Fibroblast of skin of back (primary cell): ENCODE measurements around the gene SP8.

Experiments
- DNase-seq: peaks from one replicate; pipeline ENCODE4 v3.0.0-alpha.2; 2013

SP8 gene

DNA sequence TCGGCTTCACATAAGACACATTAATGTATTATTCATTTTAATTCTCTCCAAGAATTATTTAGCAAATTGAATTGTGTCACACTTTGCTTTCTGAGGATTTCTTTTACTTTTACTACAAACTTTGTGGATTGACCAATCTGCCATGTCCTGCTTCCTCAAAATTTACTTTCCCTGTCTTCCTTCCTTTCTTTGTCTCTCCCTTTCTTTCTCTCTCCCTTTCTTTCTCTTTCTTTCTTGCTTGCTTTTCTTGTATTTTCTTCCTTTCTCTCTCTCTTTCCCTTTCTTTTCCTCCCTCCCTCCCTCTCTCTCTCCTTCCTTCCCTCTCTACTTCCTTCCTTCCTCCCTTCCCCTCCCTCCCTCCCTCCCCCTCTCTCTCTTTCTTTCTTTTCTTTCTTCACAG is 37.8 kb downstream of the SP8 start:
- DNase-seq, result no peak

DNA sequence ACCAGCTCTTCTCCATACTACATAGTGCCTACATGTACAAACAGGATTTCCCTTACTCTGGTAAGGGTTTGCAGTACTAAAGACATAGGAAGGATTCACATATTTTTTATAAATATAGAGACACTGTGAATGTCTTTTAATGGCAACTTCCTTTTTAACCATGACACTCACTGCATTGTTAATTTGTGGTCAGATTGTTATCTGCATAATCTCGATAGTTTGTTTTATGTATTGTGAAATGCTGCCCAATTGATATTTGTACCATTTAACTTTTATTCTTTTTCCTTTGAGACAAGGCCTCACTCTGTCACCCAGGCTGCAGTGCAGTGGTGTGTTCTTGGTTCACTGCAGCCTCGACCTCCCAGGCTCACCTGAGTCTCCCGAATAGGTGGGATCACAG is 39.7 kb downstream of the SP8 start:
- DNase-seq, result no peak

DNA sequence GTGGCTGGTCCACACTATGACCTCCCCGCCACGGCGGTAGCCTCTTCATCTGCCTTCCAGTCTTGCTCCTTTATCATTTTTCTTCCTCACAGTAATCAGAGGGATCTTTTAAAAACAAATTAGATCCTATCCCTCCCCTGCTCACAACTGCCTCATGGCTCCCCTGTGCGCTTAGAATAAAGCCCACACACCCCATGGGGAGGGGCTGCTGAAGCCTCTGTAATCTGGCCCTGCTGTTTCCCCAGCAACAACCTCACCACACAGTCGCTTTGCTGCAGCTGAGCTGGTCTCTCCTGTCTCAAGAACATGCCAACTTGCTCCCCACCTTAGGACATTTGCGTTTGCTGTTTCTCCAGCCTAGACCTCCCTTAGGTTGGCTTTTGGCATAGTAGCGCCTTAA is 41.0 kb downstream of the SP8 start:
- no peak for DNase-seq

DNA sequence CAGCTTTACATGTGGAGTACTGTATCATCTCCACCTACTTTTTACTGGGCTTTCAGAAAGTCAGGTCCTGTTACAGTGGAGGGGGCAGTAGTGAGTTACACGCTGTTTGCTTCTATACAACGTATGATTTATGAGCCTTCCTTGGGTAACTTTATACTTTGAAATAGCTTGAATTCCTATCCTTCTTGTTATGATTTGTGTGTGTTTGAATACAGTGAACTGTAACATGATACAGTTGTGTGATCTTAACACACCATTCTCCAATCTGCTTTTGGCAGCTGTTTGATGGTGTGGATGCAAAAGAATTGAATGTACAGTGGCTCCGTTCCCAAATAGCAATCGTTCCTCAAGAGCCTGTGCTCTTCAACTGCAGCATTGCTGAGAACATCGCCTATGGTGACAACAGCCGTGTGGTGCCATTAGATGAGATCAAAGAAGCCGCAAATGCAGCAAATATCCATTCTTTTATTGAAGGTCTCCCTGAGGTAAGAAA is 41.7 kb downstream of the SP8 start:
- DNase-seq, result no peak

DNA sequence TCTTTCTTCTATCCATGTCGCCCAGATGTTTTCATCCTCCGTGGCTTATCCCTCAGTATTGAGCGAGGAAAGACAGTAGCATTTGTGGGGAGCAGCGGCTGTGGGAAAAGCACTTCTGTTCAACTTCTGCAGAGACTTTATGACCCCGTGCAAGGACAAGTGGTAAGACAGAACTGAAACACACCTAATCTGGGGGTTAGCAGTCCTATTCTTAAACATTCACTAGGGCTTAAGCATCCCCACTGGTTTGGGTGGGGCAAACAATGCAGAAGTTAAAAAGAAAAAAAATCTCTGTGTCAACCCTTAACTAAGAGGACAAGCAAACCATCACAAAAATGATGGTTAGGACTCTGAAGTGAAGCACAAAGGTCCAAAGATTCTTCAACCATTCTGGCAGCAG is 43.8 kb downstream of the SP8 start:
- DNase-seq, result no peak

DNA sequence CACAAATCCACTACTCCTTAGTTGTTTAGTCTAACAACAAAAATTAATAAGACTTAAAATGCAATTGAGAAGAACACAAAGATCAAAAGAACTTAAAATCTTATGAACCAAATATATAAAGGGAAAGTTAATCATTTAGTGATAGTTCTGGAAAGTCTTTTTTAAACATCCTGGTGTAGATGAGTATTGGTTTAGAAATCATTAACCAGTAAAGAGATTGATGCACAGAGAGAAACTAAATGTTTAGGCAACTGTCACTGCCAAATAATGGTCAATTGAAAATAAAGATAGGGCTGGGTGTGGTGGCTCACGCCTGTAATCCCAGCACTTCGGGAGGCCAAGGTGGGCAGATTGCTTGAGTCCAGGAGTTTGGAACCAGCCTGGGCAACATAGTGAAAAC is 44.9 kb downstream of the SP8 start:
- no peak for DNase-seq

DNA sequence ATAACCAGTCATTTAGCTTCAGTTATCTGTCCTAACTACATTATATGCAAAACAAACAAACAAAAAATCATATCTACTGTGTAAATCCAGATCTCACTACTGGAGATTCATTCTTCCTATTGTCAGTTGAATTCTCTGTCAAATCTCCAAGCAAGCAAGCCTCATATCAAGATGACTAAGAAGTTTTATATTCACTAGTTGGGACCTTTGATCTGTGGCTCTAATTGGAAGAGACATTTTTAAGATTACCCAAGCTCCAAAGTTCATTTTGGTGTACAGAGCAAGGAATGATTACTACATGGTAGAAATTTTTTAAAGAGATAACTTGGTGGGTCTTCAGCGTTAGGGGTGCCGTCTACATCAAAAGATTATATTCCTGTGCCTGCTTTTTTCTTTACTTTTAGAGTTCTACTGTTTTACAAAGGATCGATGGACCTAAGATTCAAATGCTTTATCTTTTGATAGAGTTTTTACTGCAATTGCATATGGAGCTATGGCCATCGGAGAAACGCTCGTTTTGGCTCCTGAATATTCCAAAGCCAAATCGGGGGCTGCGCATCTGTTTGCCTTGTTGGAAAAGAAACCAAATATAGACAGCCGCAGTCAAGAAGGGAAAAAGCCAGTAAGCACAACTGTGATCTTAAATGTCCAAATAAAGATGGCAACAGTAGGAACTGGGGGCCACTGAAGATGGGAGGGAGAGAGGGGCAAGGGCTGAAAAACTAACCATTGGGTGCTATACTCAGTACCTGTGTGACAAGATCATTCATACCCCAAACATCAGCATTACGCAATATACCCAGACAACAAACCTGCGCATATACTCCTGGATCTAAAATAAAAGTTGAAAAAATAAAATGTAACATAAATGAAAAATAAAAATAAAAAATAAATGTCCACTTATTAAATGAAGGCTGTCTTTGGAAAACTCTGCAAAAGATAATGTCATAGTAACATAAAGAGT is 47.9 kb downstream of the SP8 start:
- no peak for DNase-seq

DNA sequence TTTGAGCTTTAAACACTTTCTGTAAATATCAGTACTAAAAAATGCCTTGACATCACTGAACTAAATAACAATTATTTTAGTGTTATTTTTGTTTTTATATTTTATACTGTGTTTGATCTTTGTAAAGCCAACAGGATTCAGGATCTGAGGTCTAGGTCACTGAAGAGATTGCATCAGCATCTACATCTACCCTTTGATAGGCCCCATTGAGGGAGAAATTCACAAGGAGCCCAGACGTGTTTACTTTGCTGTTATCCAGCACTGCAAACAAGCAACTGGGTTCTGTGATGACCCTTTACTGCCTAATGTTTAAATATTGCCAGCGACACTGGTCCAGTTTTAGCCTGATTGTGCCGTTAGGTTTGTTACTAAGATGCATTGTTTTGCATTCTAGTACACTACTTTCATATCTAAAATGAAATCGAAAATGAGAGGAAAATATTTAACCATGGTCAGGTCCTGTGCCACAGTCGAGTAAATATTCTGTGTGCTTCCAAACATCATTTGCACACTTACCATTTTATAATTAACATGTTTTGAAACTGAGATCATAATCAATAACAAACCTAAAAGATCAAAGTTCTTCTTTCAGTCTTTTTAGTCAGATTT is 48.7 kb downstream of the SP8 start:
- no peak for DNase-seq

DNA sequence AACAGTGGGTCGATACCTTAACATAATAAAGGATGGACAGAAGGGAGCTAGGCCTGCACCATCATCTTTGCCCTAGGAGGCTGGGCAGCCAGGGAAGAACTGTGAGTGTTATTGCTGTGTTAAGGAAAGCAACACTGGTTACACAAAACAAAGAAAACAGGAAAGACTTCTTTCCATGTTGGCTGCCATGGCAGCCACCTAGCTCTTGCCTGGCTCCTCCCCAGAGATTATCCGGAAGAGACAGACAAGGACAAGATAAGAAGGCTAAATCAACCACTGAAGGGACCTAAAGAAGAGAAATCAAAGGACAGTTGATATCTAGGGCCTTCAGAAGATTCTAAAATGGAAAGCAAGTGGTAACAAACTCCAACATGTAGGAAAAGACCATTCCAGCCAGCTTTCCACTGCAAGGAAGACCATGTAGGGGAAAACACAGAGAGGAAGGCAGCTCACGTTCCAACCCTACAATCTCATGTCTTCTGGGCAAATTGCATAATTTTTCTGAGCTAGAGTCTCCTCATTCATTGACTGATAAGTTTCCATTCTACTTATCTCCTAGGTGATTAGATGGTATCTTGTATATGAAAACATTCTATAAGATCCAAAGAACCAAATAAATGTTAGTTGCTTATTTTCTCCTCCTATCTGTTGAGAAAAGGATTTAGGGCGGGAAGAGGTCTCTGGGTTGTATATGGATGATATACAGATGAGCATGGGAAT is 51.2 kb downstream of the SP8 start:
- DNase-seq, result no peak
